SU-DHL-6 (cell line): ENCODE measurements around the gene THAP6.
"Not testable (repeated sequence)": the region's sequence is repeated elsewhere in the genome, so short reads cannot be mapped to it uniquely, and the experiment has no call there.

Experiments
- EZH2phosphoT487 ChIP-seq: fragments of 200-600 bp; sonication (generic), shearing (Covaris generic); conservative IDR thresholded peaks from 2 replicates; pipeline ENCODE4 v1.6.1; 2018; ENCODE audit warnings: mild to moderate bottlenecking, antibody characterized with exemption, low read length, moderate library complexity, mixed read lengths
- TF ChIP-seq, protein P1 (sequence below): fragments of 200-600 bp; sonication (generic); IDR thresholded peaks from one replicate; pipeline ENCODE4 v1.5.1; 2017; ENCODE audit warnings: antibody characterized with exemption, mild to moderate bottlenecking, low read length, moderate library complexity; ENCODE audit not compliant: insufficient read depth, poor library complexity, severe bottlenecking

DNA sequence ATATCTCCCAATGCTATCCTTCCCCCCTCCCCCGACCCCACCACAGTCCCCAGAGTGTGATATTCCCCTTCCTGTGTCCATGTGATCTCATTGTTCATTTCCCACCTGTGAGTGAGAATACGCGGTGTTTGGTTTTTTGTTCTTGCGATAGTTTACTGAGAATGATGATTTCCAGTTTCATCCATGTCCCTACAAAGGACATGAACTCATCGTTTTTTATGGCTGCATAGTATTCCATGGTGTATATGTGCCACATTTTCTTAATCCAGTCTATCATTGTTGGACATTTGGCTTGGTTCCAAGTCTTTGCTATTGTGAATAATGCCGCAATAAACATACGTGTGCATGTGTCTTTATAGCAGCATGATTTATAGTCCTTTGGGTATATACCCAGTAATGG is 5.2 kb downstream of the THAP6 start:
- TF ChIP-seq, protein P1, sequence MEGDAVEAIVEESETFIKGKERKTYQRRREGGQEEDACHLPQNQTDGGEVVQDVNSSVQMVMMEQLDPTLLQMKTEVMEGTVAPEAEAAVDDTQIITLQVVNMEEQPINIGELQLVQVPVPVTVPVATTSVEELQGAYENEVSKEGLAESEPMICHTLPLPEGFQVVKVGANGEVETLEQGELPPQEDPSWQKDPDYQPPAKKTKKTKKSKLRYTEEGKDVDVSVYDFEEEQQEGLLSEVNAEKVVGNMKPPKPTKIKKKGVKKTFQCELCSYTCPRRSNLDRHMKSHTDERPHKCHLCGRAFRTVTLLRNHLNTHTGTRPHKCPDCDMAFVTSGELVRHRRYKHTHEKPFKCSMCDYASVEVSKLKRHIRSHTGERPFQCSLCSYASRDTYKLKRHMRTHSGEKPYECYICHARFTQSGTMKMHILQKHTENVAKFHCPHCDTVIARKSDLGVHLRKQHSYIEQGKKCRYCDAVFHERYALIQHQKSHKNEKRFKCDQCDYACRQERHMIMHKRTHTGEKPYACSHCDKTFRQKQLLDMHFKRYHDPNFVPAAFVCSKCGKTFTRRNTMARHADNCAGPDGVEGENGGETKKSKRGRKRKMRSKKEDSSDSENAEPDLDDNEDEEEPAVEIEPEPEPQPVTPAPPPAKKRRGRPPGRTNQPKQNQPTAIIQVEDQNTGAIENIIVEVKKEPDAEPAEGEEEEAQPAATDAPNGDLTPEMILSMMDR, result not testable (repeated sequence)
- not testable (repeated sequence) for TF ChIP-seq EZH2phosphoT487
